Liver (tissue), 9 donors: ENCODE measurements around the gene BARHL2. TPM values are rescaled to one million over a fixed set of nuclear protein-coding genes. Genes with fewer than 3 reads are reported as not detected.

Experiments
- DNase-seq: peaks from one replicate; pipeline ENCODE4 v3.0.0-alpha.2; 2017; ENCODE audit warnings: low spot score
- H3K27ac ChIP-seq, 2 donors: one replicate each; pipeline ENCODE4 v1.7.0; 2013; ENCODE audit warnings: inconsistent platforms in 2 of 2, low read length in 2 of 2, control low read depth in 1 of 2, low read depth in 1 of 2, mild to moderate bottlenecking in 1 of 2
- H3K27me3 ChIP-seq, 4 donors: one replicate each; pipeline versions ENCODE4 v1.6.1 to v1.7.0; 2013; ENCODE audit warnings: low read length in 3 of 4, inconsistent platforms in 1 of 4, mild to moderate bottlenecking in 1 of 4, moderate library complexity in 1 of 4; ENCODE audit not compliant: control insufficient read depth in 4 of 4, insufficient read depth in 4 of 4
- H3K36me3 ChIP-seq, 4 donors: one replicate each; pipeline versions ENCODE4 v1.6.1 to v1.7.0; 2013; ENCODE audit warnings: low read length in 3 of 4, mild to moderate bottlenecking in 3 of 4, low read depth in 1 of 4, moderate library complexity in 1 of 4; ENCODE audit not compliant: control insufficient read depth in 4 of 4, insufficient read depth in 3 of 4
- H3K4me1 ChIP-seq, 4 donors: one replicate each; pipeline versions ENCODE4 v1.6.1 to v1.7.0; 2013; ENCODE audit warnings: low read length in 3 of 4, mild to moderate bottlenecking in 3 of 4, moderate library complexity in 1 of 4; ENCODE audit not compliant: control insufficient read depth in 4 of 4, insufficient read depth in 4 of 4
- H3K4me3 ChIP-seq, 3 donors: one replicate each; pipeline versions ENCODE4 v1.6.1 to v1.7.0; 2013; ENCODE audit warnings: low read length in 3 of 3, control low read depth in 1 of 3, low read depth in 1 of 3, mild to moderate bottlenecking in 1 of 3
- H3K9ac ChIP-seq, 2 donors: one replicate each; pipeline ENCODE4 v1.7.0; 2013; ENCODE audit warnings: low read length in 2 of 2, mild to moderate bottlenecking in 2 of 2, moderate library complexity in 2 of 2, control low read depth in 1 of 2, low read depth in 1 of 2
- H3K9me3 ChIP-seq, 4 donors: one replicate each; pipeline versions ENCODE4 v1.6.1 to v1.7.0; 2013; ENCODE audit warnings: low read length in 3 of 4; ENCODE audit not compliant: control insufficient read depth in 4 of 4
- ATF3 ChIP-seq: IDR thresholded peaks from 2 replicates; pipeline ENCODE4 v1.6.1; 2016; ENCODE audit warnings: antibody characterized with exemption
- CTCF ChIP-seq: fragments of 150-350 bp; IDR thresholded peaks from 2 replicates; pipeline ENCODE4 v1.5.1; 2017; ENCODE audit warnings: improper control_type of control experiment, low read depth, low read length; ENCODE audit not compliant: missing input control
- EGR1 ChIP-seq, 2 donors: IDR thresholded peaks; 2 replicates each; pipeline ENCODE4 v1.6.1; 2016 to 2018; ENCODE audit warnings: antibody characterized with exemption in 2 of 2, low read depth in 2 of 2
- FOXA1 ChIP-seq: IDR thresholded peaks from 2 replicates; pipeline ENCODE4 v1.6.1; 2016; ENCODE audit warnings: antibody characterized with exemption
- FOXA2 ChIP-seq: IDR thresholded peaks from 2 replicates; pipeline ENCODE4 v1.6.1; 2016; ENCODE audit warnings: antibody characterized with exemption
- GABPA ChIP-seq, 2 donors: IDR thresholded peaks in 1 of 2; conservative IDR thresholded peaks in 1 of 2; 2 replicates each; pipeline ENCODE4 v1.6.1; 2016; ENCODE audit warnings: antibody characterized with exemption in 2 of 2, mild to moderate bottlenecking in 1 of 2, moderate library complexity in 1 of 2
- HNF4A ChIP-seq, 2 donors: conservative IDR thresholded peaks; 2 replicates each; pipeline ENCODE4 v1.6.1; 2016; ENCODE audit warnings: antibody characterized with exemption in 2 of 2, mild to moderate bottlenecking in 2 of 2
- HNF4G ChIP-seq: IDR thresholded peaks from 2 replicates; pipeline ENCODE4 v1.6.1; 2016; ENCODE audit warnings: antibody characterized with exemption
- JUND ChIP-seq, 2 donors: IDR thresholded peaks; 2 replicates each; pipeline ENCODE4 v1.6.1; 2016; ENCODE audit warnings: antibody characterized with exemption in 2 of 2
- NR2F2 ChIP-seq: IDR thresholded peaks from 2 replicates; pipeline ENCODE4 v1.6.1; 2016; ENCODE audit warnings: antibody characterized with exemption
- RXRA ChIP-seq, 2 donors: IDR thresholded peaks; 2 replicates each; pipeline ENCODE4 v1.6.1; 2017 to 2018; ENCODE audit warnings: antibody characterized with exemption in 2 of 2, mild to moderate bottlenecking in 1 of 2
- SP1 ChIP-seq: IDR thresholded peaks from 2 replicates; pipeline ENCODE4 v1.6.1; 2018; ENCODE audit warnings: antibody characterized with exemption, mild to moderate bottlenecking
- TAF1 ChIP-seq: conservative IDR thresholded peaks from 2 replicates; pipeline ENCODE4 v1.6.1; 2016; ENCODE audit warnings: antibody characterized with exemption, mild to moderate bottlenecking
- YY1 ChIP-seq: IDR thresholded peaks from 2 replicates; pipeline ENCODE4 v1.6.1; 2016; ENCODE audit warnings: antibody characterized with exemption, mild to moderate bottlenecking
- WGBS: extraction: QIAGEN DNeasy Blood & Tissue Kit; methylation state at CpG from one replicate; pipeline ENCODE4 v1.1.7; 2013; 5-methylcytosine and 5-hydroxymethylcytosine counted together
- polyA plus RNA-seq, 2 donors: library from polyadenylated mRNA; stranded (reverse) in 1 of 2; unstranded in 1 of 2; fragments of 200-250 nt in 1 of 2; fragments of >200 nt in 1 of 2; fragmentation: Nextera tagmentation in 1 of 2; extraction: Ambion mirVana in 1 of 2; gene quantifications; one replicate each; pipeline versions ENCODE4 v1.2.1 to v1.2.3, GENCODE V29; 2013 to 2015
- total RNA-seq, 2 donors: library from RNA; depleted of rRNA; stranded (reverse); fragments of >200 nt; gene quantifications; one replicate each; pipeline ENCODE4 v1.2.3, GENCODE V29; 2014
- TF ChIP-seq, protein P1 (sequence below): IDR thresholded peaks from 2 replicates; pipeline ENCODE4 v1.6.1; 2016; ENCODE audit warnings: antibody characterized with exemption, mild to moderate bottlenecking
- TF ChIP-seq, protein P2 (sequence below): IDR thresholded peaks from 2 replicates; pipeline ENCODE4 v1.6.1; 2016; ENCODE audit warnings: antibody characterized with exemption
- donor health status: healthy.
- donor health status: healthy.
- donor health status: healthy.
- donor health status: healthy.
- donor health status: healthy.

The BARHL2 gene
- total and polyA plus RNA-seq, 4 donors = not detected

GRCh38 chr1:90727917-90728501, 10.9 kb upstream of the BARHL2 start:
- H3K27me3 ChIP-seq = peaks cover 0 to 43% (median 24%) of the 10 kb centered on the region in 4 donors
- H3K4me3 ChIP-seq = no peak overlapping the region
- peaks cover 14 to 33% (median 24%) of the 10 kb centered on the region in 4 donors for H3K4me1 ChIP-seq
- 38% methylated on average over 5 of the region's 5 CpGs for WGBS
- no peak for DNase-seq
- peaks cover 0 to 3% (median 0%) of the 10 kb centered on the region in 4 donors for H3K9me3 ChIP-seq
- H3K27ac ChIP-seq = no peak overlapping the region
- no peaks in the 10 kb centered on the region for H3K36me3 ChIP-seq
- H3K9ac ChIP-seq = no peak overlapping the region
- TF ChIP-seq FOXA1 (no peak), CTCF (no peak), NR2F2 (no peak), YY1 (no peak), FOXA2 (no peak), GABPA (IDR thresholded peaks at IDR 0.05 in 1 of 2, conservative IDR thresholded peaks at IDR 0.05 in 1 of 2) (no peak), JUND (IDR thresholded peaks at IDR 0.05) (no peak), TAF1 (no peak), EGR1 (IDR thresholded peaks at IDR 0.05; ENCODE audit: low read depth in 2 of 2) (no peak), RXRA (IDR thresholded peaks at IDR 0.05) (no peak), ATF3 (no peak), SP1 (no peak), HNF4A (conservative IDR thresholded peaks at IDR 0.05) (no peak), HNF4G (no peak)
- TF ChIP-seq, protein P1, sequence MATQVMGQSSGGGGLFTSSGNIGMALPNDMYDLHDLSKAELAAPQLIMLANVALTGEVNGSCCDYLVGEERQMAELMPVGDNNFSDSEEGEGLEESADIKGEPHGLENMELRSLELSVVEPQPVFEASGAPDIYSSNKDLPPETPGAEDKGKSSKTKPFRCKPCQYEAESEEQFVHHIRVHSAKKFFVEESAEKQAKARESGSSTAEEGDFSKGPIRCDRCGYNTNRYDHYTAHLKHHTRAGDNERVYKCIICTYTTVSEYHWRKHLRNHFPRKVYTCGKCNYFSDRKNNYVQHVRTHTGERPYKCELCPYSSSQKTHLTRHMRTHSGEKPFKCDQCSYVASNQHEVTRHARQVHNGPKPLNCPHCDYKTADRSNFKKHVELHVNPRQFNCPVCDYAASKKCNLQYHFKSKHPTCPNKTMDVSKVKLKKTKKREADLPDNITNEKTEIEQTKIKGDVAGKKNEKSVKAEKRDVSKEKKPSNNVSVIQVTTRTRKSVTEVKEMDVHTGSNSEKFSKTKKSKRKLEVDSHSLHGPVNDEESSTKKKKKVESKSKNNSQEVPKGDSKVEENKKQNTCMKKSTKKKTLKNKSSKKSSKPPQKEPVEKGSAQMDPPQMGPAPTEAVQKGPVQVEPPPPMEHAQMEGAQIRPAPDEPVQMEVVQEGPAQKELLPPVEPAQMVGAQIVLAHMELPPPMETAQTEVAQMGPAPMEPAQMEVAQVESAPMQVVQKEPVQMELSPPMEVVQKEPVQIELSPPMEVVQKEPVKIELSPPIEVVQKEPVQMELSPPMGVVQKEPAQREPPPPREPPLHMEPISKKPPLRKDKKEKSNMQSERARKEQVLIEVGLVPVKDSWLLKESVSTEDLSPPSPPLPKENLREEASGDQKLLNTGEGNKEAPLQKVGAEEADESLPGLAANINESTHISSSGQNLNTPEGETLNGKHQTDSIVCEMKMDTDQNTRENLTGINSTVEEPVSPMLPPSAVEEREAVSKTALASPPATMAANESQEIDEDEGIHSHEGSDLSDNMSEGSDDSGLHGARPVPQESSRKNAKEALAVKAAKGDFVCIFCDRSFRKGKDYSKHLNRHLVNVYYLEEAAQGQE = no peak
- TF ChIP-seq, protein P2, sequence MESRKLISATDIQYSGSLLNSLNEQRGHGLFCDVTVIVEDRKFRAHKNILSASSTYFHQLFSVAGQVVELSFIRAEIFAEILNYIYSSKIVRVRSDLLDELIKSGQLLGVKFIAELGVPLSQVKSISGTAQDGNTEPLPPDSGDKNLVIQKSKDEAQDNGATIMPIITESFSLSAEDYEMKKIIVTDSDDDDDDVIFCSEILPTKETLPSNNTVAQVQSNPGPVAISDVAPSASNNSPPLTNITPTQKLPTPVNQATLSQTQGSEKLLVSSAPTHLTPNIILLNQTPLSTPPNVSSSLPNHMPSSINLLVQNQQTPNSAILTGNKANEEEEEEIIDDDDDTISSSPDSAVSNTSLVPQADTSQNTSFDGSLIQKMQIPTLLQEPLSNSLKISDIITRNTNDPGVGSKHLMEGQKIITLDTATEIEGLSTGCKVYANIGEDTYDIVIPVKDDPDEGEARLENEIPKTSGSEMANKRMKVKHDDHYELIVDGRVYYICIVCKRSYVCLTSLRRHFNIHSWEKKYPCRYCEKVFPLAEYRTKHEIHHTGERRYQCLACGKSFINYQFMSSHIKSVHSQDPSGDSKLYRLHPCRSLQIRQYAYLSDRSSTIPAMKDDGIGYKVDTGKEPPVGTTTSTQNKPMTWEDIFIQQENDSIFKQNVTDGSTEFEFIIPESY = no peak
